Osteoblast (primary cell): ENCODE results near the gene PLPPR1. TPM values are rescaled to one million over a fixed set of nuclear protein-coding genes. Genes with fewer than 3 reads are reported as not detected.

ENCODE experiments used
- DNase-seq: peaks from one replicate; pipeline ENCODE4 v3.0.0; 2011; ENCODE audit warnings: low spot score, mixed read lengths; ENCODE audit not compliant: insufficient read length; ENCODE audit errors: missing footprints
- H2AFZ ChIP-seq: 2 replicates; pipeline ENCODE4 v1.6.0; 2011; ENCODE audit warnings: mild to moderate bottlenecking, low read length
- H3K27ac ChIP-seq: 2 replicates; pipeline ENCODE4 v1.5.1; 2011; ENCODE audit warnings: mild to moderate bottlenecking, low read depth, low read length, moderate library complexity
- H3K27me3 ChIP-seq: 2 replicates; pipeline ENCODE4 v1.6.0; 2012; ENCODE audit warnings: mild to moderate bottlenecking, control low read depth, inconsistent platforms, low read length, moderate library complexity; ENCODE audit not compliant: insufficient read depth
- H3K36me3 ChIP-seq: 2 replicates; pipeline ENCODE4 v1.5.1; 2011; ENCODE audit warnings: mild to moderate bottlenecking, low read length, control low read depth, moderate library complexity; ENCODE audit not compliant: insufficient read depth
- H3K4me1 ChIP-seq: 2 replicates; pipeline ENCODE4 v1.5.1; 2011; ENCODE audit warnings: mild to moderate bottlenecking, low read length, control low read depth, moderate library complexity; ENCODE audit not compliant: insufficient read depth
- H3K4me2 ChIP-seq: 2 replicates; pipeline ENCODE4 v1.6.0; 2011; ENCODE audit warnings: mild to moderate bottlenecking, low read length; ENCODE audit not compliant: insufficient read depth
- H3K4me3 ChIP-seq: fragments of 200-600 bp; sonication (generic); 3 replicates; pipeline ENCODE4 v1.5.1; 2012; ENCODE audit warnings: mild to moderate bottlenecking, low read length, inconsistent platforms; ENCODE audit not compliant: insufficient read depth
- H3K79me2 ChIP-seq: 2 replicates; pipeline ENCODE4 v1.6.0; 2012; ENCODE audit warnings: mild to moderate bottlenecking, low read length, control low read depth, inconsistent platforms; ENCODE audit not compliant: insufficient read depth
- H3K9me3 ChIP-seq: 2 replicates; pipeline ENCODE4 v1.5.1; 2011; ENCODE audit warnings: low read depth, low read length, control low read depth
- H4K20me1 ChIP-seq: 2 replicates; pipeline ENCODE4 v1.6.0; 2012; ENCODE audit warnings: mild to moderate bottlenecking, low read length, control low read depth; ENCODE audit not compliant: insufficient read depth
- total RNA-seq: library from RNA; depleted of rRNA; stranded (reverse); fragments of >200 nt; gene quantifications from 2 replicates; pipeline ENCODE4 v1.2.3, GENCODE V29; 2012
- TF ChIP-seq, protein P1 (sequence below): IDR thresholded peaks from 2 replicates; pipeline ENCODE4 v1.5.1; 2011; ENCODE audit warnings: mild to moderate bottlenecking, low read depth, low read length, moderate library complexity; ENCODE audit errors: extremely low read depth

PLPPR1 gene
- total RNA-seq, 1 donor = not detected

GRCh38 chr9:101219030-101219429 lies 190.5 kb downstream of the PLPPR1 start:
- H3K4me2 ChIP-seq = no peak overlapping the region
- no peak overlapping the region for H3K4me3 ChIP-seq
- no peaks in the 10 kb centered on the region for H3K79me2 ChIP-seq
- H3K27me3 ChIP-seq = no peaks in the 10 kb centered on the region
- H3K9me3 ChIP-seq = no peaks in the 10 kb centered on the region
- no peaks in the 10 kb centered on the region for H3K4me1 ChIP-seq
- H4K20me1 ChIP-seq = no peaks in the 10 kb centered on the region
- H3K36me3 ChIP-seq = no peaks in the 10 kb centered on the region
- H2AFZ ChIP-seq = no peak overlapping the region
- TF ChIP-seq, protein P1, sequence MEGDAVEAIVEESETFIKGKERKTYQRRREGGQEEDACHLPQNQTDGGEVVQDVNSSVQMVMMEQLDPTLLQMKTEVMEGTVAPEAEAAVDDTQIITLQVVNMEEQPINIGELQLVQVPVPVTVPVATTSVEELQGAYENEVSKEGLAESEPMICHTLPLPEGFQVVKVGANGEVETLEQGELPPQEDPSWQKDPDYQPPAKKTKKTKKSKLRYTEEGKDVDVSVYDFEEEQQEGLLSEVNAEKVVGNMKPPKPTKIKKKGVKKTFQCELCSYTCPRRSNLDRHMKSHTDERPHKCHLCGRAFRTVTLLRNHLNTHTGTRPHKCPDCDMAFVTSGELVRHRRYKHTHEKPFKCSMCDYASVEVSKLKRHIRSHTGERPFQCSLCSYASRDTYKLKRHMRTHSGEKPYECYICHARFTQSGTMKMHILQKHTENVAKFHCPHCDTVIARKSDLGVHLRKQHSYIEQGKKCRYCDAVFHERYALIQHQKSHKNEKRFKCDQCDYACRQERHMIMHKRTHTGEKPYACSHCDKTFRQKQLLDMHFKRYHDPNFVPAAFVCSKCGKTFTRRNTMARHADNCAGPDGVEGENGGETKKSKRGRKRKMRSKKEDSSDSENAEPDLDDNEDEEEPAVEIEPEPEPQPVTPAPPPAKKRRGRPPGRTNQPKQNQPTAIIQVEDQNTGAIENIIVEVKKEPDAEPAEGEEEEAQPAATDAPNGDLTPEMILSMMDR = no peak
- DNase-seq = no peak
- no peak overlapping the region for H3K27ac ChIP-seq

- Histone ChIP-seq H3K4me2 (no peak overlapping the region), H3K79me2 (no peaks in the 10 kb centered on the region), H3K4me1 (no peaks in the 10 kb centered on the region), H3K9me3 (no peaks in the 10 kb centered on the region), H4K20me1 (no peaks in the 10 kb centered on the region), H3K36me3 (no peaks in the 10 kb centered on the region), H2AFZ (no peak overlapping the region), H3K27me3 (no peaks in the 10 kb centered on the region), H3K27ac (no peak overlapping the region), H3K4me3 (no peak overlapping the region)
- TF ChIP-seq, protein P1 = no peak
- no peak for DNase-seq
Measured at GRCh38 chr9:101220341-101220740, 191.8 kb downstream of the PLPPR1 start.

DNA sequence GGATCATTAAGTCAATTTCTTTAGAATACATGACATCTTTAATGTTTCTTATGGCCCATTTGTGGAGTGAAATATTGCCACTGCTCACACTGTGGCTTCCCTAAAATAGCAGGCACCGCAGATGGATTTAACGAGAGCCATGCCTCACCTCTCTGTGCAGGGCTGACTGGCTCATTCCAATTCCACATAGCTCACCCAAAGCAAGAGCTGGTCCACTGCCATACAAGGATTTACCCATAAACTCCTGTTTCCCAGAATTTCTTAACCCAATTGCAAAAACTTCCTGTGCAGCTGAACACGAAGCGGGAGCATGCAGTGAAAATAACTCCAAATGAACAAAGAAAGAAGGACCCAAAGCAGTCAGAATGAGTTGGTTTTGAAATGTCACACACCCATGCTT lies 196.7 kb downstream of the PLPPR1 start:
- Histone ChIP-seq H3K27me3 (no peaks in the 10 kb centered on the region), H3K4me2 (no peak overlapping the region), H3K9me3 (no peaks in the 10 kb centered on the region), H4K20me1 (no peaks in the 10 kb centered on the region), H2AFZ (no peak overlapping the region), H3K36me3 (no peaks in the 10 kb centered on the region), H3K27ac (no peak overlapping the region), H3K79me2 (no peaks in the 10 kb centered on the region), H3K4me3 (no peak overlapping the region), H3K4me1 (no peaks in the 10 kb centered on the region)
- TF ChIP-seq, protein P1 = no peak
- DNase-seq = no peak

GRCh38 chr9:101226161-101226560 lies 197.6 kb downstream of the PLPPR1 start:
- no peak for DNase-seq

More at GRCh38 chr9:101226161-101226560, 197.6 kb downstream of the PLPPR1 start:
- Histone ChIP-seq H3K27me3 (no peaks in the 10 kb centered on the region), H3K79me2 (no peaks in the 10 kb centered on the region), H3K4me1 (no peaks in the 10 kb centered on the region), H3K4me2 (no peak overlapping the region), H3K36me3 (no peaks in the 10 kb centered on the region), H3K9me3 (no peaks in the 10 kb centered on the region), H3K27ac (no peak overlapping the region), H3K4me3 (no peak overlapping the region), H2AFZ (no peak overlapping the region), H4K20me1 (no peaks in the 10 kb centered on the region)
- TF ChIP-seq, protein P1 = no peak
